ENCODE data around the gene RBBP7.

DNA sequence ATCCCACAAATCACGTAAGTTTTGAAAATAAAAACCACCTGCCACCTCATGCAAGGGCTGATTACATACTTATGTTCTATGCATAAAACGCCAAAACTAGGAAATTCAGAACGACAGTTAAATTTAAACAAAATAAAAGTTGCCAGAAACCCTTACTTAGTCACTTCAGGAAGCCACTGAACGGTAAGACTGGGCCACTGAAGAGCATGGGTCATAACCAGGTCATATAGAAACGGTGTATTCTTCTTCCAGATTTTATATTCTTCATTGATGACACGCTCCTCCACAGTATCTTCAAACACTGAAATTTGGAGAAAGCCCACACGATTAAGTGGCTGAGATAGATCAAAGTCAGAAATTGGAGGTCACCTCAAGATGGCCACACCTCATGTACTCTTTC, 1.2 kb downstream of the RBBP7 start:
- TF ChIP-seq CTCF (IDR thresholded peaks at IDR 0.05): no peak
- no peak for TF ChIP-seq POLR2A (IDR thresholded peaks at IDR 0.05)
